Inflammatory macrophage (primary cell): ENCODE results near the gene BLOC1S5.
"Not testable (repeated sequence)": the region's sequence is repeated elsewhere in the genome, so short reads cannot be mapped to it uniquely, and the experiment has no call there.

Source experiments
- DNase-seq, 2 donors: peaks; one replicate each; pipeline ENCODE4 v3.0.0-alpha.2; 2020 to 2022

The BLOC1S5 gene

GRCh38 chr6:7992002-7992815 lies 72.0 kb downstream of the BLOC1S5 start:
- DNase-seq, result no peak

- DNase-seq, result no peak
These were observed 72.7 kb downstream of the BLOC1S5 start for GRCh38 chr6:7991536-7991935.

- no peak for DNase-seq
These were observed 78.0 kb downstream of the BLOC1S5 start for GRCh38 chr6:7986219-7986618.

DNA sequence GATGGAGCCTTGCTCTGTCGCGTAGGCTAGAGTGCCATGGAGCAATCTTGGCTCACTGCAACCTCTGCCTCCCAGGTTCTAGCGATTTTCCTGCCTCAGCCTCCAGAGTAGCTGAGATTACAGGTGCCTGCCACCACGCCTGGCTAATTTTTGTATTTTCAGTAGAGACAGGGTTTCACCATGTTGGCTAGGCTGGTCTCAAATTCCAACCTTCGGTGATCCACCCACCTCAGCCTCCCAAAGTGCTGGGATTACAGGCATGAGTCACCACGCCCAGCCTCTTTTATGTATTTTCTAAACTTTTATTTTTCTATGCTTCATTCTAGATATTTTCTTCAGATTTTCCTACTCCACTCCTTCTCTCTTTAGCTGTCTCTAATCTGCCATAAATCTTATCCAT lies 80.2 kb downstream of the BLOC1S5 start:
- DNase-seq, result not testable (repeated sequence)

- DNase-seq, result no peak
These were observed 84.4 kb downstream of the BLOC1S5 start for GRCh38 chr6:7979831-7980230.

DNA sequence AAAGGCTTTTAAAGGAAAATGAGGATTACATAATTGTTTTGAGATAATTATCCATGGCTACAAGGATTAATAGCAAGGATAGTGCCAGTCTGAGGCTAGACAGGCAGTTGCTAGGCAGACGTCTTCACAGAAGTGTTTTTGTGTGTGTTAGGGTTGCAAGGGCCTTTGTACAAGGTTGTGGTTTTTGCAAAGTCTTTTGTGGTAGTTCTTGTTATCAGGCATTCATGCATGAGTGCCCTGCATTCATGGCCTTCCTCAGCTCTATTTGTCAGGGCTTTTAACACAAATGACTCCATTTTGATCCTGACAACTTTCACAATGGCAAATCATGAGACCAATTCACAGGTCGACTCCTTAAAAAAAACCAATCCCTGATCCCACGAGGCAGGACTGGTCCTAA lies 85.5 kb downstream of the BLOC1S5 start:
- DNase-seq, result no peak

- DNase-seq, result no peak
These were observed 87.6 kb downstream of the BLOC1S5 start for GRCh38 chr6:7976485-7977056.

DNA sequence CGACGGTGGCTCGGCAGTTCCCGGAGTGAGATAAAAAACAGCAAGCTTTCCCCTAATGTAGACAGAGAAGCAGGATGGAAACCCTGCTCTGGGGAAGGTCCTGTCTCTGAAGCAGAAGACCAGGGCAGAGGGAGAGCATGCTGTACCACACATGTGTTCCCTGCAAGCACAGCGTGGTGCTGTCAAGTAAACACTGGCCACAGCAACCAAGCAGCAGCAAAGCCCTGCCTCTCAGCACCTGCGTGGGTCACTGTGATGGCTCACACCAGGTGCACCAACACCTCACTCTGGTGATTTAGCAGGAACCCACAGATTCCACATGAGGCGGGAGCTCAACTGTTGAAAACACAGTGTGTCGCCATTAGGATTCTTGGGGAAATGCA lies 88.4 kb downstream of the BLOC1S5 start:
- DNase-seq, result no peak

GRCh38 chr6:7974938-7975763 lies 89.0 kb downstream of the BLOC1S5 start:
- DNase-seq, result peak; percentile 4 to 6

DNA sequence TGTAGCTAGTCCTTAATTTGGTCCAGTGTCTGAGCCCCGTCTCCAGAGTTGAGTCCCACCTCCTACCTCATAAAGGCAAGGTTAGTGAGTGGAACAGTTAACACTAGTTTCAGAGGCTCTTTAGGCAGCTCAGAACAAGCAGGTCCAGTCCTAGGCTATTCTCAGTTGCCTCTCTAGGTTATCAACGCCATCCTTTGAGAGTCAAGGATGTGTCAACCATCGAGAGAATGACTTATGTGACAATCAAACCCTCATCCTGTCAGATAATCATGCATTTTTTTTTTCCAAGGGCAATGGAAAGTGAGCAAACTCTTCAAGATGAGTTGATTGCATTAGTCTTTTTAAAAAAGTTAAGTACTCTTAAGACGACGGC lies 89.6 kb downstream of the BLOC1S5 start:
- no peak for DNase-seq

- no peak for DNase-seq
These were observed 90.6 kb downstream of the BLOC1S5 start for GRCh38 chr6:7973584-7973983.

DNA sequence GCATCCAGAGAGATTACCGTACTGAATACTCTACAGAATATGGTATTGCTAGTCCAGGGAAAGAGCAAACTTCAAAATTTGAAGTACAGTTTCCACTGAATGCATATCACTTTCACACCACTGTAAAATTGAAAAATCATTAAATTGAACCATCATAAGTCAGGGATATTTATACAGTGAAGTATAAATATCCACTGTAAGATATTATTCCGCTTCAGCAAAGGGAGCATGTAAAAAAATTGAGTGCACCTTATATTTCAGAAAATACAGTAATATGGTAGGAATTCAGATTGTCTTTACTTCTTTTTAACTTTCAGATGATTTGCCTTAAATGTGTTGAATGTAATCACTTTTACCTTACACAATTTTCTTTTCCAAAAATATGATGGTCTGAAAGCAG lies 92.7 kb downstream of the BLOC1S5 start:
- DNase-seq, result no peak

- DNase-seq, result no peak
These were observed 93.6 kb downstream of the BLOC1S5 start for GRCh38 chr6:7970616-7971015.
